Measurements from ENCODE around the gene UBE2L5.

Gene UBE2L5

GRCh38 chr13:30395192-30396158 is 26.8 kb upstream of the UBE2L5 start:
- no peaks in the 10 kb centered on the region for H4K20me1 ChIP-seq (ENCODE audit: insufficient read depth, low read length)
- H3K4me3 ChIP-seq (ENCODE audit: low read depth, low read length, poor library complexity, severe bottlenecking), result peak overlapping the region; percentile 60
- peaks cover 49% of the 10 kb centered on the region for H3K4me1 ChIP-seq (ENCODE audit: insufficient read depth, low read length, severe bottlenecking)
- H3K79me2 ChIP-seq (ENCODE audit: insufficient read depth, low read length), result no peaks in the 10 kb centered on the region
- peak overlapping the region; percentile 7; the same call in 1 of the 2 replicates for H2AFZ ChIP-seq (ENCODE audit: low read length)
- no peaks in the 10 kb centered on the region for H3K9me3 ChIP-seq (ENCODE audit: low read length)
- H3K9me2 ChIP-seq (ENCODE audit: low read depth, low read length), result no peaks in the 10 kb centered on the region
- H3F3A ChIP-seq (ENCODE audit: insufficient read depth, low read length), result no peaks in the 10 kb centered on the region
- H3K4me2 ChIP-seq (ENCODE audit: low read length), result peak overlapping the region; percentile 90
- TF ChIP-seq EZH2 (IDR thresholded peaks at IDR 0.05; ENCODE audit: borderline replicate concordance, low read length) (no peak), CTCF (IDR thresholded peaks at IDR 0.05; ENCODE audit: low read length) (no peak)
- H3K27ac ChIP-seq (ENCODE audit: low read depth, low read length, poor library complexity, severe bottlenecking), result peak overlapping the region; percentile 94
- peak overlapping the region; percentile 79 for H3K9ac ChIP-seq (ENCODE audit: low read length)
- no peaks in the 10 kb centered on the region for H3K36me3 ChIP-seq (ENCODE audit: insufficient read depth, low read length)
- H3K27me3 ChIP-seq (ENCODE audit: insufficient read depth, low read length), result no peaks in the 10 kb centered on the region

DNA sequence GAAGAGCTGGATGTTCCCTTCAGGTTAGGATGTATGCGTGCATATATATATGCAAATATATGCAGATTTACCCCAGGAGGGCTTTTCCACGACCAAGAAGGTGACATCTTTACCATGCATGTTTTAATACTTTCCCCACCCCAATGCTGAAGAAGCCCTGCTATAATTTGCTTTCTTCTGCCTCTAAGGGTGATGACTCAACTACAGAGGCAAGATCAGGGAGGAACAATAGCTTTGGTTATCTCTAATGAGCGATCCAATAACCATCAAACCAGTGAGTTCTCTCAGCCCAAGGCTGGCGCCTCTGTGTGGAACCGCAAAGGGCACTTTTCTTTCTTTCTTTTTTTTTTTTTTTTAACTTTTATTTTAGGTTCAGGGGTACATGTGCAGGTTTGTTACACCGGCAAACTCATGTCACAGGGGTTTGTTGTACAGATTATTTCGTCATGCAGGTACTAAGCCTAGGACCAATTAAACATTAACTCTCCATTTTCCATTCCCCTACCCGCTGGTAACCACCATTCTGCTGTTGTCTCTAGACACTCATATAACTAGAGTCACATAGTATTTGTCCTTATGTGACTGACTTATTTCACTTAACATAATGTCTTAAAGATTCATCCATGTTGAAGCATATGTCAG is 25.7 kb upstream of the UBE2L5 start:
- Histone ChIP-seq H3K9me3 (ENCODE audit: low read length) (no peaks in the 10 kb centered on the region), H3K79me2 (ENCODE audit: insufficient read depth, low read length) (no peaks in the 10 kb centered on the region), H3F3A (ENCODE audit: insufficient read depth, low read length) (no peaks in the 10 kb centered on the region), H3K4me3 (ENCODE audit: low read depth, low read length, poor library complexity, severe bottlenecking) (no peak overlapping the region), H3K27ac (ENCODE audit: low read depth, low read length, poor library complexity, severe bottlenecking) (peak overlapping the region; percentile 94), H3K9ac (ENCODE audit: low read length) (no peak overlapping the region; the same call in 1 of the 2 replicates), H3K9me2 (ENCODE audit: low read depth, low read length) (no peaks in the 10 kb centered on the region), H4K20me1 (ENCODE audit: insufficient read depth, low read length) (no peaks in the 10 kb centered on the region), H3K27me3 (ENCODE audit: insufficient read depth, low read length) (no peaks in the 10 kb centered on the region), H3K4me2 (ENCODE audit: low read length) (peak overlapping the region; percentile 90), H3K36me3 (ENCODE audit: insufficient read depth, low read length) (no peaks in the 10 kb centered on the region), H2AFZ (ENCODE audit: low read length) (peak overlapping the region; percentile 77; the same call in 1 of the 2 replicates), H3K4me1 (ENCODE audit: insufficient read depth, low read length, severe bottlenecking) (peaks cover 49% of the 10 kb centered on the region)
- no peak for TF ChIP-seq EZH2 (IDR thresholded peaks at IDR 0.05; ENCODE audit: borderline replicate concordance, low read length)
- TF ChIP-seq CTCF (IDR thresholded peaks at IDR 0.05; ENCODE audit: low read length), result no peak

DNA sequence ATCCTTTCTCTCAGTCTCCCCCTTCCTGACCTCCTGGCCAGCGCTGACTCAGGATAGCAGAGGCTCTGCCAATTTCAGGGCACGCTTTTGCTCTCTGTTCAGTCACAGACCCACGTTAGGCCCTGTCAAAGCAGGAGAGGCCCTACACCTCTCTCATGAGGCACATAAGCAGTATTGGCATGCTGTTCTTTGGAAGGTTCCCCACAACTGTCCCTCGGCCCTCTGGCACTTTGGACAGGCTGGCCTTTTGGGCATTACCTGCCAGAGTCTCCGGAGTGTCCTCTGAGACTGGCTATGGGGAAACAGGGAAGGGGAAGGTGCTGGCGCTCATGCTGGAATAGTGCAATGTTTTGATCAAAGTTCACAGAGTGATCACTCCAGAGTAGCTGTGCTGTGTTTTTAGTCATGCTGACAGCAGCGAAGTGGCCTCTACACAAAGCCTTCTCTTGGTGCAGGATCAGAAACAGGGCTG is 23.7 kb upstream of the UBE2L5 start:
- TF ChIP-seq EZH2 (IDR thresholded peaks at IDR 0.05; ENCODE audit: borderline replicate concordance, low read length) (no peak), CTCF (IDR thresholded peaks at IDR 0.05; ENCODE audit: low read length) (no peak)
- Histone ChIP-seq H3K4me1 (ENCODE audit: insufficient read depth, low read length, severe bottlenecking) (peaks cover 33% of the 10 kb centered on the region), H3K9me2 (ENCODE audit: low read depth, low read length) (no peaks in the 10 kb centered on the region), H3K36me3 (ENCODE audit: insufficient read depth, low read length) (no peaks in the 10 kb centered on the region), H3K79me2 (ENCODE audit: insufficient read depth, low read length) (no peaks in the 10 kb centered on the region), H3K4me2 (ENCODE audit: low read length) (no peak overlapping the region), H3K9me3 (ENCODE audit: low read length) (no peaks in the 10 kb centered on the region), H3K27me3 (ENCODE audit: insufficient read depth, low read length) (no peaks in the 10 kb centered on the region), H3K9ac (ENCODE audit: low read length) (no peak overlapping the region), H2AFZ (ENCODE audit: low read length) (no peak overlapping the region), H3K4me3 (ENCODE audit: low read depth, low read length, poor library complexity, severe bottlenecking) (no peak overlapping the region), H3F3A (ENCODE audit: insufficient read depth, low read length) (no peaks in the 10 kb centered on the region), H4K20me1 (ENCODE audit: insufficient read depth, low read length) (no peaks in the 10 kb centered on the region), H3K27ac (ENCODE audit: low read depth, low read length, poor library complexity, severe bottlenecking) (peak overlapping the region; percentile 23)

Measured in OCI-LY1 (cell line).